ENCODE data around the gene COL4A3.

COL4A3 gene

DNA sequence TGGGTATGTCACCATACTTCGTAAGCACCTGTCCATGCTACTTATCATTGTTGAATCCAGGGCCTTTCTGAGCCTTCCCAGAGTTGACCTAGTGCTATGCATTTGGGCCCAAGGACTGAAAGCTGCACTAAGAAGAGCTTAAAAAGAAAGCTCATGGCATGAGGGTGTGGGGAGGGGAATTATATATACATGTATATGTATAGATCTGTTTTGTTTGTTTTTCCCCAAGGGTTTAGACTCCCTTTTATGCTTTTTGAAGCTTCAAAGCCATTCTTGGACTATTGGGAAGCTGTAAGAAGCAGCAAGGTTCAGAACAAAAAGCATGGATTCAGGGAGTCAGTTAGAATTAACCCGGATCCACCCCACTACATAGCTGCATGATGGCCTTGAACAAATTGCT is 183.9 kb downstream of the COL4A3 start:
- no peak for DNase-seq

GRCh38 chr2:227349989-227350612 is 185.7 kb downstream of the COL4A3 start:
- no peak for DNase-seq

GRCh38 chr2:227351639-227352038 is 187.2 kb downstream of the COL4A3 start:
- DNase-seq, result no peak

DNA sequence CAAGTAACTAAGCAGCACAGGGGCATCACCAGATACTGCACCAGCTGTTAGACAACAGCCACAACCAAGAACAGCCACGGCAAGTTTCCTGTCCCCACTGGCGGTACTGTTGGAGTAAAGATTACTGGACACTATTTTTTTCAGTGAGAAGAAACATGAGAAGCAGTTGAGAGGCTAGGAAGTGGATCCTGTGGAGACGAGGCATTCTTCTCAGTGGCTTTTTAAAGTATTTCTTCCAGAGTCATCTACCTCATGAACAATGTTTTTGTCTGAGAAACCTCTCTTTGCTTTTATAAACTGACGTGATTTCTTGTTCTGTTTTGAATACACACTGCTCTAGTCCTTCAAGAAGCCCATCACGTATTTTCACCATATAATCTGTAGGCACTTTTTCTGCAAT is 195.9 kb downstream of the COL4A3 start:
- DNase-seq, result no peak

DNA sequence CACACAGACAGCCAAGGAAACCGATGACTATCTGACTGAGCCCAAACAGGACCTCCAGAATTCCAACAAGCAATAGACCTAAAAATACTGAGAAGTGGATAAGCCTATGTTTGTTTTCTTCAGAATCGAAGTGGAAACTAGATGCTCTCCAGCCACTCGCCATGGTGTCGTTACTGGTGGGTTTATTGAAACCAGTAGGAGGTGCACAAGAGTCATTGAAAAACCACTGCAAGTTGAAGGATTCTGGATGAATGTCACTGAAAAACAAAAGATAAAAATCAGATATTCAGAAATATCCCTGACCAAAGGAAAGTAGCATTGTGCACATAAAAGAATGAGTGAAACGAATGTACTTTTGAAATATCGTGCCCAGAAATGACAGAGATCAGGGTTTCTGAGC is 199.3 kb downstream of the COL4A3 start:
- no peak for DNase-seq
